CD4-positive, CD25-positive, alpha-beta regulatory T cell (primary cell): ENCODE results near the gene COASY. TPM values are rescaled to one million over a fixed set of nuclear protein-coding genes. Genes with fewer than 3 reads are reported as not detected.
"Not testable (repeated sequence)": the region's sequence is repeated elsewhere in the genome, so short reads cannot be mapped to it uniquely, and the experiment has no call there.

Source experiments
- ATAC-seq, 2 donors: fragments of 150-1000 bp; cut with Tn5 transposase; one replicate each; pipeline ENCODE4 v1.10.0; 2021; ENCODE audit warnings: low read depth in 2 of 2, moderate number of reproducible peaks in 2 of 2, moderate library complexity in 1 of 2
- DNase-seq, 3 donors: peaks; one replicate each; pipeline versions ENCODE4 v3.0.0 to v3.0.0-alpha.2; 2012 to 2022; ENCODE audit warnings: mixed read lengths in 1 of 3
- H3K27ac ChIP-seq: one replicate; pipeline ENCODE4 v1.7.0; 2013; ENCODE audit warnings: mild to moderate bottlenecking, low read length; ENCODE audit not compliant: insufficient read depth, poor library complexity, severe bottlenecking
- H3K27me3 ChIP-seq: one replicate; pipeline ENCODE4 v1.7.0; 2013; ENCODE audit warnings: low read length; ENCODE audit not compliant: control insufficient read depth, insufficient read depth
- H3K36me3 ChIP-seq: one replicate; pipeline ENCODE4 v1.7.0; 2013; ENCODE audit warnings: mild to moderate bottlenecking, low read length, moderate library complexity; ENCODE audit not compliant: control insufficient read depth, insufficient read depth
- H3K4me1 ChIP-seq: 2 replicates; pipeline ENCODE4 v1.7.0; 2013; ENCODE audit warnings: mild to moderate bottlenecking, low read length; ENCODE audit not compliant: insufficient read depth, control insufficient read depth, poor library complexity, severe bottlenecking
- H3K4me3 ChIP-seq: one replicate; pipeline ENCODE4 v1.7.0; 2013; ENCODE audit warnings: low read depth, mild to moderate bottlenecking, low read length, moderate library complexity
- H3K9me3 ChIP-seq, 2 experiments: 1 replicate in 1 of 2; 2 replicates in 1 of 2; pipeline ENCODE4 v1.7.0; 2013; ENCODE audit warnings: low read length in 2 of 2, mild to moderate bottlenecking in 1 of 2, moderate library complexity in 1 of 2; ENCODE audit not compliant: control insufficient read depth in 2 of 2
- H3K27ac Mint-ChIP-seq, 3 donors: one replicate each; pipeline ENCODE4 v1.8.0; 2020 to 2022; ENCODE audit warnings: mild to moderate bottlenecking in 3 of 3, mixed read lengths in 3 of 3, moderate library complexity in 2 of 3
- H3K27me3 Mint-ChIP-seq: one replicate; pipeline ENCODE4 v1.8.0; 2022; ENCODE audit warnings: mild to moderate bottlenecking, mixed read lengths
- H3K36me3 Mint-ChIP-seq: one replicate; pipeline ENCODE4 v1.8.0; 2020; ENCODE audit warnings: mixed read lengths
- H3K4me1 Mint-ChIP-seq, 4 donors: one replicate each; pipeline ENCODE4 v1.8.0; 2020 to 2022; ENCODE audit warnings: mixed read lengths in 4 of 4, mild to moderate bottlenecking in 1 of 4
- H3K4me3 Mint-ChIP-seq, 4 donors: one replicate each; pipeline ENCODE4 v1.8.0; 2020 to 2022; ENCODE audit warnings: mild to moderate bottlenecking in 4 of 4, mixed read lengths in 4 of 4, moderate library complexity in 3 of 4
- H3K9me3 Mint-ChIP-seq, 7 donors: one replicate each; pipeline ENCODE4 v1.8.0; 2020 to 2022; ENCODE audit warnings: mixed read lengths in 7 of 7, mild to moderate bottlenecking in 3 of 7, moderate library complexity in 2 of 7
- polyA plus RNA-seq, 4 donors: library from polyadenylated mRNA; unstranded; fragments of 300-500 nt; fragmentation: Illumina TruSeq; gene quantifications; one replicate each; pipeline ENCODE4 v1.2.3, GENCODE V29; 2021
- total RNA-seq: library from RNA; stranded (reverse); gene quantifications from one replicate; pipeline ENCODE4 v1.2.3, GENCODE V29; 2022

The COASY gene
- total and polyA plus RNA-seq, 5 donors from 2014 or later: 41.6 to 56.1 (median 48.7) TPM

DNA sequence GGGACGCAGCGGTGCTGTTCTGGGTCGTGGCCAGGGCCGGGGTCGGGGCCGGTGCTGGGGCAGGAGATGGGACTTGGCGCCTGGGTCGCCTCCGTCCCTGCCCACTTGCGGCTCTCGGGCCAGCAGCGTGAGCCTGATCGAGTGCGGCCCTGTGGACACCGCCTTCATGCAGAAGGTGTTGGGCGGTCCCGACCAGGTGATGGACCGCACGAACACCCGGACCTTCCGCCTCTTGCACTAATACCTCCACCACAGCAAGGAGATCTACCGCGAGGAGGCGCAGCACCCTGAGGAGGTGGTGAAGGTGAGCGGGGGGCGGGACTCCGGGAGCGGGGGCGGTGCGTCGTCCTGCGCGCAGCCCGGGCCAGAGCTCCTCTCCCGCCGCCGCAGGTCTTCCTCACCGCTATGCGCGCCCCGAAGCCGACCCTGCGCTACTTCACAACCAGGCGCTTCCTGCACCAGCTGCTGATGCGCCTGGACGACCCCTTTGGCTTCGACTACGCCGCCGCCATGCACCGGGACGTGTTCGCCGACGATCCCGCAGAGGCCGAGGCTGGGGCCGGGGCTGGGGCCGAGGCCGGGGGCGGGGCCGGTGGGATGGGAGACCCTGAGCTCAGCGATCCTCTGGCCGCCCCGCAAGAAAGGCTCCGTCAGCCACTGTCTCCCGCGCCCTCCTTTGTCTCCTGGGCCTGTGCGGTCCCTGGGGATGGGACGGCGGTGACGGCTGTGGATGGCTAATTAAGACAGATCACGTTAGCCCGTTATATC lies 13.7 kb upstream of the COASY start:
- Mint-ChIP-seq H3K27ac (no peak overlapping the region), H3K27me3 (peaks cover 4% of the 10 kb centered on the region), H3K4me3 (peak overlapping the region in 3 of 4 donors; percentile 50 to 78 (median 63)), H3K9me3 (no peaks in the 10 kb centered on the region), H3K4me1 (peaks cover 0 to 26% (median 14%) of the 10 kb centered on the region in 4 donors), H3K36me3 (no peaks in the 10 kb centered on the region)
- no peak overlapping the region for H3K27ac ChIP-seq
- H3K36me3 ChIP-seq: no peaks in the 10 kb centered on the region
- peak; percentile 57 to 86 (median 72) for DNase-seq
- H3K4me3 ChIP-seq: no peak overlapping the region
- no peaks in the 10 kb centered on the region for H3K9me3 ChIP-seq
- H3K4me1 ChIP-seq: peaks cover 18% of the 10 kb centered on the region
- peak; percentile 83 to 87 for ATAC-seq
- H3K27me3 ChIP-seq: no peaks in the 10 kb centered on the region

DNA sequence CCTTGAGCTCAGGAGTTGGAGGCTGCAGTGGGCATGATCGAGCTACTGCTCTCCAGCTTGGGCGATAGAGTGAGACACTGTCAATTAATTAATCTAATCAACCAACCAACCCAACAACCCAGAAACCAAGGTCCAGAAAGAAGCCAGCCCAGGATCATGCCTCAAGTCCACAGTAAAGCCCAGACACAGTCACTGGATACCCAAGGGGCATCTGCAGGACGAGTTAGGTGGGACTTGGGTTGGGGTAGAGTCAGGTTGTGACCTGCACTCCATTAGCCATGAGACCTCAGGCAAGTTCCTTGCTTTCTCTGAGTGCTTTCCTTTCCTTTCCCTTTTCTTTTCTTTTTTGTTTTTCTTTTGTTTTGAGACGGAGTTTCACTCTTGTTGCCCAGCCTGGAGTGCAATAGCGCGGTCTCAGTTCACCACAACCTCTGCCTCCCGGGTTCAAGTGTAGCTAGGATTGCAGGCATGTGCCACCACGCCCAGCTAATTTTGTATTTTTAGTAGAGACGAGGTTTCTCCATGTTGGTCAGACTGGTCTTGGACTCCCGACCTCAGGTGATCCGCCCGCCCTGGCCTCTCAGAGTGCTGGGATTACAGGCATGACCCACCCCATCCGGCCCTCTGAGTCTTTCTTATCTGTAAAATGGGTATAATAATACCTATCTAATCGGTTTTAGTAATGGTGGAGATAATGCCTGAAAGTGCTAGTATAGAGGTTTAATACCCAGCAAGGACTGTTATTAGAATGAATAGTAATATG lies 12.8 kb upstream of the COASY start:
- H3K27ac ChIP-seq: no peak overlapping the region
- no peak for ATAC-seq
- DNase-seq: no peak
- no peak overlapping the region for H3K4me3 ChIP-seq
- no peaks in the 10 kb centered on the region for H3K36me3 Mint-ChIP-seq
- H3K27ac Mint-ChIP-seq: no peak overlapping the region
- peaks cover 27% of the 10 kb centered on the region for H3K4me1 ChIP-seq
- peaks cover 4% of the 10 kb centered on the region for H3K27me3 Mint-ChIP-seq
- H3K4me1 Mint-ChIP-seq: peaks cover 0 to 32% (median 18%) of the 10 kb centered on the region in 4 donors
- peak overlapping the region in 3 of 4 donors; percentile 50 to 78 (median 63) for H3K4me3 Mint-ChIP-seq
- H3K36me3 ChIP-seq: no peaks in the 10 kb centered on the region
- no peaks in the 10 kb centered on the region for H3K27me3 ChIP-seq
- no peaks in the 10 kb centered on the region for H3K9me3 Mint-ChIP-seq
- no peaks in the 10 kb centered on the region for H3K9me3 ChIP-seq

DNA sequence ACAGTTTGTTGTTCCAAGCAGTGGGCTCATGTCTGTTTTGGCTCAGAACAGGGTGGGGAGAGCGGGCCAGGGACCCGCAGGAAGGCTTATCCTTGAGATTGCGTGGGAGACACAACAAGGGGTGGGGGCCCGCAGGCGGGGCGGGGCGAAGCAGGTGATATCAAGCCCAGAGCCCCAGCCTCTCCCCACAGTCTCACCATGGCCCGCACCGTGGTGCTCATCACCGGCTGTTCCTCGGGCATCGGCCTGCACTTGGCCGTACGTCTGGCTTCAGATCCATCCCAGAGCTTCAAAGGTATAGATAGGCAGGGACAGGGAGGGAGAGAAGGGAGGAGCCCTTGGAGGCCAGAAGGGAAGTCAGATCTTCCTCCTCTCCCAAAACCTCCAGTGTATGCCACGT lies 9.2 kb upstream of the COASY start, which contains the start of gene HSD17B1:
TSS of gene HSD17B1 (plus strand) at position 188 of the 400 bp plus-strand sequence. CDS start at position 199, 11 bp downstream.
- H3K4me1 Mint-ChIP-seq: peaks cover 0 to 44% (median 24%) of the 10 kb centered on the region in 4 donors
- H3K4me3 ChIP-seq, ATAC-seq, H3K9me3 ChIP-seq, H3K9me3 Mint-ChIP-seq, H3K36me3 ChIP-seq, H3K27ac ChIP-seq, H3K27me3 ChIP-seq, DNase-seq, H3K27me3 Mint-ChIP-seq, H3K36me3 Mint-ChIP-seq: not testable (repeated sequence)
- peaks cover 39% of the 10 kb centered on the region for H3K4me1 ChIP-seq
- H3K4me3 Mint-ChIP-seq: peak within 1 kb of the TSS; percentile 87 to 91 (median 90)
- peak within 1 kb of the TSS in 2 of 3 donors; percentile 48 to 81 for H3K27ac Mint-ChIP-seq

DNA sequence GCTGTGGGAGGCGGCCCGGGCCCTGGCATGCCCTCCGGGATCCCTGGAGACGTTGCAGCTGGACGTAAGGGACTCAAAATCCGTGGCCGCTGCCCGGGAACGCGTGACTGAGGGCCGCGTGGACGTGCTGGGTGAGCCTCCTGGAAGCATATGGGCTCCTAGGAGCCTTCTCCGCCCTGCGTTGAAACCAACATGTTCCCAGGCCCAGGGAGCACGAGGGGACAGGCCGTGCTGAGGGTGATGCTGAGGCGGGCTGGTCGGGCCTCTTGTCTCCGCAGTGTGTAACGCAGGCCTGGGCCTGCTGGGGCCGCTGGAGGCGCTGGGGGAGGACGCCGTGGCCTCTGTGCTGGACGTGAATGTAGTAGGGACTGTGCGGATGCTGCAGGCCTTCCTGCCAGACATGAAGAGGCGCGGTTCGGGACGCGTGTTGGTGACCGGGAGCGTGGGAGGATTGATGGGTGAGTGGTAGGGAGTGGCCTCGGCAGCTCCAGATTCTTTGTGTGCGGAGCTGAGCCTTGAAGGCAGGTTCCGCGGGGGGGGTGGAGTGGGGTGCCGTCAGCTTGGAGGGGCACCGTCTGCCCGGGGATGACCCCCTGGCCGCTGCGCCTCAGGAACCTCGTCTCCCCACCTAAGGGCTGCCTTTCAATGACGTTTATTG lies 8.7 kb upstream of the COASY start:
- Histone ChIP-seq H3K27me3 (no peaks in the 10 kb centered on the region), H3K9me3 (no peaks in the 10 kb centered on the region), H3K36me3 (no peaks in the 10 kb centered on the region), H3K4me3 (no peak overlapping the region), H3K27ac (no peak overlapping the region), H3K4me1 (peaks cover 33% of the 10 kb centered on the region)
- Mint-ChIP-seq H3K27ac (peak overlapping the region in 2 of 3 donors; percentile 48 to 81), H3K9me3 (no peaks in the 10 kb centered on the region), H3K27me3 (peaks cover 4% of the 10 kb centered on the region), H3K4me3 (peak overlapping the region; percentile 63 to 91 (median 90)), H3K36me3 (no peaks in the 10 kb centered on the region), H3K4me1 (peaks cover 0 to 44% (median 24%) of the 10 kb centered on the region in 4 donors)
- no peak for ATAC-seq
- no peak for DNase-seq

DNA sequence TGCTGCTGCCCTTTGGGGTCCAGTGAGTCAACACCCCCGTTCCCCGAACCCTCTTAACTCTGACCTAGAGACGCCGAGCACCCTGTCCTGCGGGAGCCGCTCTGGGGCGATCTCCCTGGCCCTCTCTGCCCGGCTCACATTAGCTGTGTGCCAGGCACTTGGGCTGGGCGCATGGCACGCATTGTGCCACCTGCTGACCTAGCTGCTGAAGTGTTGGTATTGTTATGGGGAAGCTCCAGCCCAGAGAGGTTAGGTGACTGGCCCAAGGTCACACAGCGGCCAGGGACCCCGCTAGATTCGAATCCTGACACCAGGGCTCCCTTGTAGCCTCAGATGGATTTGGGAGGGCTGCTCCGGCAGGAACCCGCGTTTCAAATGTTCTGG lies 8.1 kb upstream of the COASY start:
- H3K27ac Mint-ChIP-seq: peak overlapping the region in 2 of 3 donors; percentile 94 to 97
- Histone ChIP-seq H3K9me3 (no peaks in the 10 kb centered on the region), H3K4me3 (peak overlapping the region; percentile 48), H3K27me3 (no peaks in the 10 kb centered on the region), H3K36me3 (no peaks in the 10 kb centered on the region), H3K4me1 (peaks cover 28% of the 10 kb centered on the region), H3K27ac (peak overlapping the region; percentile 87)
- no peaks in the 10 kb centered on the region for H3K36me3 Mint-ChIP-seq
- H3K4me3 Mint-ChIP-seq: peak overlapping the region; percentile 90 to 91 (median 90)
- H3K27me3 Mint-ChIP-seq: peaks cover 4% of the 10 kb centered on the region
- no peaks in the 10 kb centered on the region for H3K9me3 Mint-ChIP-seq
- DNase-seq: peak in 1 of 3 donors; percentile 41
- peak in 1 of 2 donors; percentile 9 for ATAC-seq
- peaks cover 0 to 41% (median 22%) of the 10 kb centered on the region in 4 donors for H3K4me1 Mint-ChIP-seq

DNA sequence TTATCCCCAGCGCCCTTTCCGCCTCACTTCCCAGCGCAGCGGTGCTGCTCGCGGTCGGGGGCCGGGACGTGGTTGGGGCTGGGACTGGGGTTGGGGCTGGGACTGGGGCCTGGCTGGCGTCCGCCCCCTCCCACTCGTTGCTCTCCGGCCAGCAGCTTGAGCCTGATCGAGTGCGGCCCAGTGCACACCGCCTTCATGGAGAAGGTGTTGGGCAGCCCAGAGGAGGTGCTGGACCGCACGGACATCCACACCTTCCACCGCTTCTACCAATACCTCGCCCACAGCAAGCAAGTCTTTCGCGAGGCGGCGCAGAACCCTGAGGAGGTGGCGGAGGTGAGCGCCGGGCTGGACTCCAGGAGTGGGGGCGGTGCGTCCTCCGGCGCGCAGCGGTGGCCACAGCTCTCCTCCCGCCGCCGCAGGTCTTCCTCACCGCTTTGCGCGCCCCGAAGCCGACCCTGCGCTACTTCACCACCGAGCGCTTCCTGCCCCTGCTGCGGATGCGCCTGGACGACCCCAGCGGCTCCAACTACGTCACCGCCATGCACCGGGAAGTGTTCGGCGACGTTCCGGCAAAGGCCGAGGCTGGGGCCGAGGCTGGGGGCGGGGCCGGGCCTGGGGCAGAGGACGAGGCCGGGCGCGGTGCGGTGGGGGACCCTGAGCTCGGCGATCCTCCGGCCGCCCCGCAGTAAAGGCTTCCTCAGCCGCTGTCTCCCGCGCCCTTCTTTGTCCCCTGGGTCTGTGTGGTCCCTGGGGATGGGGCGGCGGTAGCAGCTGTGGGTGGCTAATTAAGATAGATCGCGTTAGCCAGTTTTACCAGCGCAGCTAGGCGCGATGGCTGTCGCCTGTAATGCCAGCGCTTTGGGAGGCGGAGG lies 7.5 kb upstream of the COASY start:
- ATAC-seq (peak; percentile 83 to 85), DNase-seq (peak; percentile 69 to 87 (median 73))
- peak overlapping the region; percentile 77 to 97 (median 94) for H3K27ac Mint-ChIP-seq
- Histone ChIP-seq H3K36me3 (no peaks in the 10 kb centered on the region), H3K27me3 (no peaks in the 10 kb centered on the region), H3K9me3 (no peaks in the 10 kb centered on the region), H3K27ac (peak overlapping the region; percentile 87), H3K4me1 (peaks cover 27% of the 10 kb centered on the region), H3K4me3 (peak overlapping the region; percentile 62)
- no peaks in the 10 kb centered on the region for H3K27me3 Mint-ChIP-seq
- no peaks in the 10 kb centered on the region for H3K36me3 Mint-ChIP-seq
- H3K9me3 Mint-ChIP-seq: no peaks in the 10 kb centered on the region
- H3K4me1 Mint-ChIP-seq: peaks cover 0 to 37% (median 18%) of the 10 kb centered on the region in 4 donors
- peak overlapping the region; percentile 90 to 91 (median 90) for H3K4me3 Mint-ChIP-seq
